Mesendoderm (in vitro differentiated cells): ENCODE measurements around the gene C19orf12.

Source experiments
- DNase-seq: peaks from one replicate; pipeline ENCODE4 v3.0.0; 2013
- H2AK5ac ChIP-seq: 2 replicates; pipeline ENCODE4 v1.6.1; 2013; ENCODE audit warnings: low read length, inconsistent platforms
- H2BK120ac ChIP-seq: 2 replicates; pipeline ENCODE4 v1.6.1; 2013; ENCODE audit warnings: low read depth, mild to moderate bottlenecking, low read length, moderate library complexity, mixed read lengths
- H2BK15ac ChIP-seq: replicated peaks from 2 replicates; pipeline ENCODE4 v1.6.1; 2013; ENCODE audit warnings: low read depth, mild to moderate bottlenecking, moderate library complexity
- H2BK5ac ChIP-seq: 2 replicates; pipeline ENCODE4 v1.6.1; 2013; ENCODE audit warnings: low read length, inconsistent platforms
- H3K18ac ChIP-seq: 2 replicates; pipeline ENCODE4 v1.6.1; 2013; ENCODE audit warnings: mild to moderate bottlenecking, low read length, mixed read lengths
- H3K23ac ChIP-seq: one replicate; pipeline ENCODE4 v1.6.1; 2013; ENCODE audit warnings: low read length
- H3K27ac ChIP-seq: 2 replicates; pipeline ENCODE4 v1.5.1; 2013; ENCODE audit warnings: low read depth, mild to moderate bottlenecking, inconsistent platforms, low read length, moderate library complexity
- H3K27me3 ChIP-seq: 2 replicates; pipeline ENCODE4 v1.6.1; 2013; ENCODE audit warnings: low read length, control low read depth, mild to moderate bottlenecking, inconsistent platforms; ENCODE audit not compliant: insufficient read depth, poor library complexity
- H3K36me3 ChIP-seq: 2 replicates; pipeline ENCODE4 v1.6.1; 2013; ENCODE audit warnings: low read length, inconsistent platforms; ENCODE audit not compliant: control insufficient read depth, insufficient read depth
- H3K4ac ChIP-seq: one replicate; pipeline ENCODE4 v1.6.1; 2013; ENCODE audit warnings: low read depth, mild to moderate bottlenecking, low read length, moderate library complexity
- H3K4me1 ChIP-seq: 2 replicates; pipeline ENCODE4 v1.6.1; 2013; ENCODE audit warnings: low read depth, low read length, inconsistent platforms; ENCODE audit not compliant: control insufficient read depth
- H3K4me2 ChIP-seq: 2 replicates; pipeline ENCODE4 v1.6.1; 2013; ENCODE audit warnings: low read length
- H3K4me3 ChIP-seq: 2 replicates; pipeline ENCODE4 v1.5.1; 2013; ENCODE audit warnings: mild to moderate bottlenecking, low read length
- H3K56ac ChIP-seq: one replicate; pipeline ENCODE4 v1.6.1; 2013; ENCODE audit warnings: low read length
- H3K79me1 ChIP-seq: 2 replicates; pipeline ENCODE4 v1.6.1; 2013; ENCODE audit warnings: low read length, inconsistent platforms
- H3K79me2 ChIP-seq: 2 replicates; pipeline ENCODE4 v1.6.1; 2013; ENCODE audit warnings: mild to moderate bottlenecking, low read length; ENCODE audit not compliant: control insufficient read depth, insufficient read depth
- H3K9ac ChIP-seq: 2 replicates; pipeline ENCODE4 v1.6.1; 2013; ENCODE audit warnings: low read length, inconsistent platforms
- H4K5ac ChIP-seq: one replicate; pipeline ENCODE4 v1.6.1; 2013; ENCODE audit warnings: low read length
- H4K8ac ChIP-seq: one replicate; pipeline ENCODE4 v1.6.1; 2013; ENCODE audit warnings: low read depth, mild to moderate bottlenecking, control low read depth, low read length, moderate library complexity
- WGBS: extraction: QIAGEN DNeasy Blood & Tissue Kit; methylation state at CpG from one replicate; pipeline ENCODE4 v1.1.7; 2013; ENCODE audit warnings: low lambda C conversion rate, missing lambda C conversion rate; ENCODE audit not compliant: insufficient coverage; ENCODE audit errors: extremely low coverage; 5-methylcytosine and 5-hydroxymethylcytosine counted together

C19orf12 gene

DNA sequence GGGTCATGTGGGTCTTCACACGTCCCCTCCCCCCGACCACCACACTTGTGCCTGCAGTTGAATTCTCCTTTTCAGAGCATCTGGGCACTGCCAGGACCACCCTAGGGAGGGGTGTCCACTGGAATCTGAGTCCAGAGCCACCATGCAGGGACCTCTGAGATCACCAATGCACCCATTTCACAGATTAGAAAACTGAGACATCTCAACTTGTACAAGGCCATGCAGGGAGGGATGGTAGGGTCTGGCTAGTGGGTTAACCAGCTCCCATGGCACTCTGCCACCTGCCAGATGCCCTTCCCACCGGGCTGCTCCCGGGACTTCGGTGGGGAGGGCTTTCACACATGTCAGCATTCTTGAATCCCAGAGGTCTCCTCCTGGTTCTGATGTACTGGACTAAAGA is 44.3 kb upstream of the C19orf12 start:
- H3K23ac ChIP-seq = no peak overlapping the region
- no peak overlapping the region for H3K9ac ChIP-seq
- H3K4me3 ChIP-seq = no peak overlapping the region
- no peak overlapping the region for H4K5ac ChIP-seq
- H3K36me3 ChIP-seq = no peaks in the 10 kb centered on the region
- no peak overlapping the region for H3K18ac ChIP-seq
- H3K56ac ChIP-seq = no peak overlapping the region
- H2AK5ac ChIP-seq = no peak overlapping the region
- no peak overlapping the region for H2BK5ac ChIP-seq
- no peak for DNase-seq
- H3K4me2 ChIP-seq = no peak overlapping the region
- no CpG with 5 or more reads among the region's 5 CpGs for WGBS
- no peaks in the 10 kb centered on the region for H3K4me1 ChIP-seq
- H3K4ac ChIP-seq = no peak overlapping the region
- H3K27ac ChIP-seq = no peak overlapping the region
- H3K79me1 ChIP-seq = no peaks in the 10 kb centered on the region
- no peak overlapping the region for H2BK120ac ChIP-seq
- no peak overlapping the region for H4K8ac ChIP-seq
- H2BK15ac ChIP-seq = no peak overlapping the region
- no peaks in the 10 kb centered on the region for H3K79me2 ChIP-seq
- H3K27me3 ChIP-seq = no peaks in the 10 kb centered on the region

DNA sequence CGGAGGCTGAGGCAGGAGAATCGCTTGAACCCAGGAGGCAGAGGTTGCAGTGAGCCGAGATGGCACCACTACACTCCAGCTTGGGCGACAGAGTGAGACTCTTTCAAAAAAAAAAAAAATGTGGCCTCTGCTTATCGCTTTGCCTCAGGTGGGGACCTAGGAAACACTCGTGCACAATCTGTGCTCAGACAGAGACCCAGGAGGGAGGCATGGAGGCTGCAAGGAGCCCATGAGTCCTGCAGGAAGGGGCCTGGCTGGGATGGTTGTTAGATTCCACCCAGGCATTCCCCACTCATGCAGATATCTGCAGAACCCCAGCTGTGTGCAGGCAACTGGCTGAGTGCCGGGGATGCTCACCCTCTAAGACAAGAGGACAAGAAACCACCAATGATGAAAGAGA is 43.8 kb upstream of the C19orf12 start:
- no peaks in the 10 kb centered on the region for H3K36me3 ChIP-seq

DNA sequence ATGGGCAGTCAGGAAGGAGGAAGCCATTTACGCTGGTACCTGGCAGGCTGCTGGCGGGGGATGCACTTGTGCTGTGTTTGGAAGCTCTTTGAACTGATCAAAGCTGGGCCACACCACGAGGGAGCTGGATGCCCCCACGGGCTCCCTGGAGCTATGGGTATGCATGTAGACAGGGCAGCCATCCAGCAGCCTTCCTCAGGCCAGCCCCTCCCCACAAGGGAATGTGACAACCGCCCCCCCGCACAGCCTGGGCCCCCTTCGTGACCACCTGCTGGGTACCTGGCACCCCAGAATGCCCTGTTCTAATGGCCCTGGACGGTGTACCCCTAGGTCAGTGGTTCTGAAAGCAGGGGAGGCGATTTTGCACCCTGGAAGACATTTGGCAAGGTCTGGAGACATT is 42.5 kb upstream of the C19orf12 start:
- Histone ChIP-seq H3K4me2 (no peak overlapping the region), H4K5ac (no peak overlapping the region), H3K79me2 (no peaks in the 10 kb centered on the region), H4K8ac (no peak overlapping the region), H3K36me3 (no peaks in the 10 kb centered on the region), H3K27me3 (no peaks in the 10 kb centered on the region), H3K4me3 (no peak overlapping the region), H2BK120ac (no peak overlapping the region), H2BK5ac (no peak overlapping the region), H2BK15ac (no peak overlapping the region), H3K4ac (no peak overlapping the region), H2AK5ac (no peak overlapping the region), H3K79me1 (no peaks in the 10 kb centered on the region), H3K9ac (no peak overlapping the region), H3K27ac (no peak overlapping the region), H3K56ac (no peak overlapping the region), H3K18ac (no peak overlapping the region), H3K23ac (no peak overlapping the region), H3K4me1 (no peaks in the 10 kb centered on the region)
- WGBS = no CpG with 5 or more reads among the region's 9 CpGs
- DNase-seq = no peak

More for the DNA sequence above, 43.8 kb upstream of the C19orf12 start:
- no CpG with 5 or more reads among the region's 7 CpGs for WGBS
- Histone ChIP-seq H3K4me2 (no peak overlapping the region), H2BK5ac (no peak overlapping the region), H3K79me2 (no peaks in the 10 kb centered on the region), H3K9ac (no peak overlapping the region), H2BK15ac (no peak overlapping the region), H3K79me1 (no peaks in the 10 kb centered on the region), H2AK5ac (no peak overlapping the region), H3K4me3 (no peak overlapping the region), H3K23ac (no peak overlapping the region), H3K27ac (no peak overlapping the region), H4K8ac (no peak overlapping the region), H4K5ac (no peak overlapping the region), H3K4me1 (no peaks in the 10 kb centered on the region), H3K4ac (no peak overlapping the region), H3K56ac (no peak overlapping the region), H3K27me3 (no peaks in the 10 kb centered on the region), H2BK120ac (no peak overlapping the region), H3K18ac (no peak overlapping the region)
- DNase-seq = no peak

DNA sequence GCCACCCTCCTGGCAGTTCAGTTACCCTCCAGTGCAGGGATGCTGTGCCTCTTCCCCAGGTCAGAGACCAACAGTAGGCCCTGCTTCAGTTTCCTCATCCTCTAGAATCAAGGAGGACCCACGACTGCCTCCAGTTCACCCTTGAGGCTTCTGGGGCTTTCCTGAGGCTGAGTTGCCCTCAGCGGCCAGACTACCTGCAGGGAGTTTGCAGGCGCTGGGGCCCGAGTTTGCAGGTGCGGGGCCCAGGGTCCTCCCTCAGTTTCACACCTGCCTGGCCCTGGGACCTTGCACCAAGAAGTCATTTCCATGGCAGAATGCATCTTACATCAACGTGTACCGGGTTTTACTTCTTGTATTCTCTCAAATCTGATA is 38.9 kb upstream of the C19orf12 start:
- Histone ChIP-seq H3K27ac (no peak overlapping the region), H2BK120ac (no peak overlapping the region), H3K4me3 (no peak overlapping the region), H2AK5ac (no peak overlapping the region), H3K4me2 (no peak overlapping the region), H3K36me3 (no peaks in the 10 kb centered on the region), H4K8ac (no peak overlapping the region), H3K27me3 (no peaks in the 10 kb centered on the region), H3K79me1 (no peaks in the 10 kb centered on the region), H4K5ac (no peak overlapping the region), H3K4ac (no peak overlapping the region), H3K79me2 (no peaks in the 10 kb centered on the region), H2BK15ac (no peak overlapping the region), H3K9ac (no peak overlapping the region), H2BK5ac (no peak overlapping the region), H3K4me1 (no peaks in the 10 kb centered on the region), H3K23ac (no peak overlapping the region), H3K18ac (no peak overlapping the region), H3K56ac (no peak overlapping the region)
- DNase-seq = no peak
- WGBS = no CpG with 5 or more reads among the region's 7 CpGs

DNA sequence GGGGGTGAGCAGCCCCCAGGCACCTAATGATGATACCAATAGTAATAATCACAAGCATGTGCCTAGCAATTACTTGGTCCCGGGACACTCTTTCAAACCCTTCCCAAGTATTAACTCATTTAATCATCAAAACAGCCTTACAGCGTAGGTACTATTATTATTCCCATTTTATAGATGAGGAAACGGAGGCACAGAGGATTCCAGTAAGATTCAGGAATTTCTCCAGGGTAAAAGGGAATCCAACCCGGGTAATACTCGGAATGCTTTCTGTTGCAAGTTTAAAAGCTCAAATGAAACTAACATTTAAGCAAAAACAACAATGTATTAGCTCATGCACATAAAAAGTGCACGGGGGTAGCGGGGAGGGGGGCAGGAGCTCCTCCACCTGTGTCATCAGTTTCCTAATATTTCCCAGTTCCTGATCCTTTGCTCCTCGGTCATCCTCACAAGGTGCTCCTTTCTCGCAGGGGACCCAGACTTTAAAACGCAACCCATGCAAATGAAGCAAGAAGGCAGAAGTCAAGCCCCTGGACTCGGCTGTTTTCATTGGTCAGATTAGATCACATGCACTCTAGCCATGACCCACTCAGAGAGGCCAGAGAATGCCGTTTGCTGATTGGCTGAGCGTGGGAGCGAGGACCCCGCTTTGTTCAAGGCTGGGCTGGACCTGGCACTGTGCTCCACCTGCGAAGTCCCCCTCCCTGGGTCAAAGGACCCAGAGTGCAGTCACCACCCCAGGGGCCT is 38.3 kb upstream of the C19orf12 start:
- Histone ChIP-seq H3K36me3 (no peaks in the 10 kb centered on the region), H2AK5ac (no peak overlapping the region), H3K4me3 (no peak overlapping the region), H3K79me1 (no peaks in the 10 kb centered on the region), H3K4me1 (no peaks in the 10 kb centered on the region), H2BK15ac (no peak overlapping the region), H3K79me2 (no peaks in the 10 kb centered on the region), H3K23ac (no peak overlapping the region), H4K5ac (no peak overlapping the region), H3K9ac (no peak overlapping the region), H3K18ac (no peak overlapping the region), H3K4me2 (no peak overlapping the region), H3K27ac (no peak overlapping the region), H3K56ac (no peak overlapping the region), H2BK5ac (no peak overlapping the region), H3K4ac (no peak overlapping the region), H4K8ac (no peak overlapping the region), H2BK120ac (no peak overlapping the region), H3K27me3 (no peaks in the 10 kb centered on the region)
- no CpG with 5 or more reads among the region's 16 CpGs for WGBS
- DNase-seq = no peak

DNA sequence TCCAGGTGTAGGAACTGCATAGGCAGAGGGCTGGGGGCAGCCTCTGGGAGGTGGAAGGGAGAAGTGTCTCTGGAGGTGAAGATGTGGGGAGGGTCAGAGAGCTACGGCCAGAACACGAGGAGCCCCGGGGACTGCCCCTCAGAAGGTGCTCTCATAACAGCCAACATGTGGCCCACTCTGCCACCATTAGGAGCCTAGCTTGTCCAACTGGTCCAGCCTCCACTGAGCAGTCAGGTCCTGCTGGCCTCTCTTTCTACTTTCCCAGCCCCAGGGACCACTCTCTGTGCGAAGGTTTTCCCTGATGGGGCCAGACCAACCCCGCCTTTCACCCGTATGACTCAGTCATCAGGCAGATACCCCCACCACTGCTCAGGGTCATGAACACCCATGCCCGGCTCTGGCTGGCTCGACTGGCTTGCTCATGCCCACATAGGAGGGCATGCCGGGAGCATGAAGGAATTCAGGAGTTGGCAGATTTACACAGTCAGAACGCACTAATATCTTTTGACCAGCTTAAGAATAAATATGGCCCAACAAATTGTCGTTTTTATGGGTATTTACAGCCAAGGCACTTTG is 37.5 kb upstream of the C19orf12 start:
- Histone ChIP-seq H4K5ac (no peak overlapping the region), H3K9ac (no peak overlapping the region), H3K27ac (no peak overlapping the region), H3K4ac (no peak overlapping the region), H3K79me2 (no peaks in the 10 kb centered on the region), H2BK120ac (no peak overlapping the region), H3K36me3 (no peaks in the 10 kb centered on the region), H3K23ac (no peak overlapping the region), H3K27me3 (no peaks in the 10 kb centered on the region), H2BK5ac (no peak overlapping the region), H3K56ac (no peak overlapping the region), H4K8ac (no peak overlapping the region), H3K4me2 (no peak overlapping the region), H3K4me1 (no peaks in the 10 kb centered on the region), H3K18ac (no peak overlapping the region), H2AK5ac (no peak overlapping the region), H3K79me1 (no peaks in the 10 kb centered on the region), H2BK15ac (no peak overlapping the region), H3K4me3 (no peak overlapping the region)
- no CpG with 5 or more reads among the region's 11 CpGs for WGBS
- no peak for DNase-seq
